IMR-90 (cell line): ENCODE measurements around the gene KMT2C. TPM values are rescaled to one million over a fixed set of nuclear protein-coding genes. Genes with fewer than 3 reads are reported as not detected.

Experiments used
- ATAC-seq: fragments of 200-7000 bp; cut with Tn5 transposase; 2 replicates; pipeline ENCODE4 v1.9.1; 2020; ENCODE audit warnings: low read depth, mild to moderate bottlenecking, moderate library complexity
- BruUV-seq: library from RNA; stranded (reverse); fragments of 400-500 nt; replicated peaks from 2 replicates; lab custom pipeline; 2021; lab: Mats Ljungman, UMichigan
- CTCF ChIA-PET: fragments of 300-600 bp; formaldehyde crosslinking; extraction: SDS; loops from one replicate; lab custom pipeline; 2021; ENCODE audit warnings: antibody characterized with exemption; lab: Yijun Ruan, JAX
- POLR2A ChIA-PET: fragments of 300-600 bp; sonication (Branson Sonifier 250); formaldehyde crosslinking; loops from one replicate; lab custom pipeline; 2022; ENCODE audit warnings: antibody characterized with exemption; ENCODE audit not compliant: unreplicated experiment; lab: Charles Lee
- DNase-seq: peaks from one replicate; pipeline ENCODE4 v3.0.0; 2013
- H2AFZ ChIP-seq: replicated peaks from 2 replicates; pipeline ENCODE3; 2013; ENCODE audit warnings: low read length, mild to moderate bottlenecking; ENCODE audit not compliant: poor library complexity
- H2AK5ac ChIP-seq: 2 replicates; pipeline ENCODE4 v1.6.1; 2013; ENCODE audit warnings: low read depth, low read length, inconsistent platforms
- H2AK9ac ChIP-seq: replicated peaks from 2 replicates; pipeline ENCODE3; 2013; ENCODE audit warnings: mild to moderate bottlenecking, low read depth, low read length, moderate library complexity; ENCODE audit not compliant: poor library complexity
- H2BK120ac ChIP-seq: 2 replicates; pipeline ENCODE4 v1.6.1; 2013; ENCODE audit warnings: low read depth, low read length, inconsistent platforms
- H2BK15ac ChIP-seq: 3 replicates; pipeline ENCODE4 v1.6.1; 2013; ENCODE audit warnings: low read depth, low read length, inconsistent platforms
- H2BK20ac ChIP-seq: 2 replicates; pipeline ENCODE4 v1.6.1; 2013; ENCODE audit warnings: low read depth, mild to moderate bottlenecking, inconsistent platforms, low read length, moderate library complexity
- H2BK5ac ChIP-seq: 2 replicates; pipeline ENCODE4 v1.6.1; 2013; ENCODE audit warnings: mild to moderate bottlenecking, low read depth, low read length, inconsistent platforms; ENCODE audit not compliant: poor library complexity, severe bottlenecking
- H3K14ac ChIP-seq: replicated peaks from 2 replicates; pipeline ENCODE4 v1.6.1; 2013; ENCODE audit warnings: low read depth, low read length, inconsistent platforms
- H3K18ac ChIP-seq: 2 replicates; pipeline ENCODE4 v1.6.1; 2013; ENCODE audit warnings: low read depth, low read length, control low read depth
- H3K23ac ChIP-seq: 2 replicates; pipeline ENCODE4 v1.6.1; 2013; ENCODE audit warnings: low read depth, low read length, inconsistent platforms
- H3K27ac ChIP-seq: 2 replicates; pipeline ENCODE4 v1.5.1; 2013; ENCODE audit warnings: mild to moderate bottlenecking, control low read depth, low read length; ENCODE audit not compliant: insufficient read depth
- H3K27me3 ChIP-seq: 2 replicates; pipeline ENCODE4 v1.6.1; 2013; ENCODE audit warnings: low read length; ENCODE audit not compliant: control insufficient read depth, insufficient read depth
- H3K36me3 ChIP-seq: 2 replicates; pipeline ENCODE4 v1.6.1; 2013; ENCODE audit warnings: low read length, mixed read lengths; ENCODE audit not compliant: control insufficient read depth, insufficient read depth
- H3K4ac ChIP-seq: 2 replicates; pipeline ENCODE4 v1.6.1; 2013; ENCODE audit warnings: low read depth, low read length, inconsistent platforms
- H3K4me1 ChIP-seq: 2 replicates; pipeline ENCODE4 v1.6.1; 2013; ENCODE audit warnings: low read length, mixed read lengths; ENCODE audit not compliant: control insufficient read depth, insufficient read depth
- H3K4me2 ChIP-seq: 2 replicates; pipeline ENCODE4 v1.6.1; 2013; ENCODE audit warnings: low read depth, mild to moderate bottlenecking, control low read depth, low read length, moderate library complexity
- H3K4me3 ChIP-seq: 2 replicates; pipeline ENCODE4 v1.5.1; 2013; ENCODE audit warnings: low read depth, mild to moderate bottlenecking, control low read depth, low read length, moderate library complexity; ENCODE audit not compliant: insufficient read depth
- H3K56ac ChIP-seq: 2 replicates; pipeline ENCODE4 v1.6.1; 2013; ENCODE audit warnings: low read length, inconsistent platforms; ENCODE audit not compliant: insufficient read depth; ENCODE audit errors: extremely low read depth
- H3K79me1 ChIP-seq, 2 experiments: 2 replicates each; pipeline ENCODE4 v1.6.1; 2013; ENCODE audit warnings: low read length in 2 of 2, inconsistent platforms in 1 of 2, low read depth in 1 of 2
- H3K9ac ChIP-seq: 2 replicates; pipeline ENCODE4 v1.6.1; 2013; ENCODE audit warnings: low read depth, low read length, control low read depth
- H3K9me1 ChIP-seq: 2 replicates; pipeline ENCODE4 v1.6.1; 2013; ENCODE audit warnings: low read length, inconsistent platforms; ENCODE audit not compliant: insufficient read depth
- H3K9me3 ChIP-seq: 2 replicates; pipeline ENCODE4 v1.6.1; 2013; ENCODE audit warnings: low read length; ENCODE audit not compliant: control insufficient read depth, insufficient read depth
- H4K20me1 ChIP-seq: 2 replicates; pipeline ENCODE4 v1.6.1; 2013; ENCODE audit warnings: low read length, inconsistent platforms; ENCODE audit not compliant: insufficient read depth
- H4K5ac ChIP-seq: 2 replicates; pipeline ENCODE4 v1.6.1; 2013; ENCODE audit warnings: mild to moderate bottlenecking, low read depth, low read length, control low read depth
- H4K8ac ChIP-seq, 2 experiments: 2 replicates each; pipeline ENCODE4 v1.6.1; 2013; ENCODE audit warnings: low read depth in 2 of 2, low read length in 2 of 2, control low read depth in 1 of 2, inconsistent platforms in 1 of 2
- H4K91ac ChIP-seq: 2 replicates; pipeline ENCODE4 v1.6.1; 2013; ENCODE audit warnings: low read depth, low read length, inconsistent platforms; ENCODE audit not compliant: insufficient read depth
- BHLHE40 ChIP-seq: fragments of 150-350 bp; IDR thresholded peaks from 2 replicates; pipeline ENCODE4 v1.6.1; 2016; ENCODE audit warnings: mild to moderate bottlenecking, low read depth, low read length
- CEBPB ChIP-seq: IDR thresholded peaks from 2 replicates; pipeline ENCODE4 v1.6.1; 2012; ENCODE audit warnings: low read depth, low read length, improper control_type of control experiment
- CHD1 ChIP-seq: IDR thresholded peaks from 2 replicates; pipeline ENCODE4 v1.6.1; 2012; ENCODE audit warnings: low read depth, low read length, improper control_type of control experiment
- FOS ChIP-seq: fragments of 150-350 bp; IDR thresholded peaks from 2 replicates; pipeline ENCODE4 v1.6.1; 2016; ENCODE audit warnings: low read depth, low read length
- MAFK ChIP-seq: IDR thresholded peaks from 2 replicates; pipeline ENCODE4 v1.6.1; 2012; ENCODE audit warnings: low read depth, low read length, improper control_type of control experiment
- MAZ ChIP-seq: IDR thresholded peaks from 2 replicates; pipeline ENCODE4 v1.6.1; 2012; ENCODE audit warnings: low read depth, mild to moderate bottlenecking, low read length, improper control_type of control experiment, moderate library complexity, borderline replicate concordance
- MXI1 ChIP-seq: IDR thresholded peaks from 2 replicates; pipeline ENCODE4 v1.6.1; 2012; ENCODE audit warnings: low read depth, mild to moderate bottlenecking, low read length, moderate library complexity, borderline replicate concordance
- NFE2L2 ChIP-seq: fragments of 150-350 bp; IDR thresholded peaks from 2 replicates; pipeline ENCODE4 v1.6.1; 2016; ENCODE audit warnings: low read depth, mild to moderate bottlenecking, low read length
- POLR2A ChIP-seq: IDR thresholded peaks from 2 replicates; pipeline ENCODE4 v1.6.1; 2012; ENCODE audit warnings: mild to moderate bottlenecking, low read depth, low read length
- RAD21 ChIP-seq: IDR thresholded peaks from 2 replicates; pipeline ENCODE4 v1.6.1; 2012; ENCODE audit warnings: low read length, improper control_type of control experiment
- RCOR1 ChIP-seq: IDR thresholded peaks from 2 replicates; pipeline ENCODE4 v1.6.1; 2012; ENCODE audit warnings: mild to moderate bottlenecking, low read length, improper control_type of control experiment; ENCODE audit not compliant: insufficient replicate concordance
- RFX5 ChIP-seq: IDR thresholded peaks from 2 replicates; pipeline ENCODE4 v1.8.0; 2012; ENCODE audit warnings: low read depth, mild to moderate bottlenecking, low read length, moderate library complexity
- SMC3 ChIP-seq: fragments of 150-350 bp; IDR thresholded peaks from 2 replicates; pipeline ENCODE4 v1.6.1; 2016; ENCODE audit warnings: low read depth, mild to moderate bottlenecking, antibody characterized with exemption, low read length, moderate library complexity
- WGBS, 2 experiments: methylation state at CpG; one replicate each; pipeline versions ENCODE4 v1.1.5 to v1.1.7; 2013; ENCODE audit warnings: missing lambda C conversion rate in 2 of 2; ENCODE audit not compliant: insufficient read length in 1 of 2; ENCODE audit errors: extremely low coverage in 2 of 2; 5-methylcytosine and 5-hydroxymethylcytosine counted together
- dilution Hi-C: fragments of 300-500 bp; cut with HindIII; formaldehyde crosslinking; loops from one replicate; pipeline ENCODE4 v1.14.3; 2018; ENCODE audit warnings: low sequenced_read_pairs; ENCODE audit not compliant: unreplicated experiment
- in situ Hi-C: fragments of 300-500 bp; cut with MboI; formaldehyde crosslinking; loops from 3 replicates; pipeline ENCODE4 v1.14.3; 2019; ENCODE audit warnings: low sequenced_read_pairs, inconsistent platforms, mixed read lengths
- intact Hi-C: fragments of 100-400 bp; cut with micrococcal nuclease; formaldehyde crosslinking; loops from 2 replicates; pipeline ENCODE4 v1.10.0; 2022
- polyA plus RNA-seq, 3 experiments: library from polyadenylated mRNA; depleted of rRNA; stranded (reverse); fragments of >200 nt; gene quantifications; 2 replicates each; pipeline ENCODE4 v1.2.3, GENCODE V29; 2012; ENCODE audit warnings: low replicate concordance in 1 of 3
- total RNA-seq: library from RNA; depleted of rRNA; stranded (reverse); fragments of >200 nt; gene quantifications from 2 replicates; pipeline ENCODE4 v1.2.3, GENCODE V29; 2012
- TF ChIP-seq, protein P1 (sequence below): fragments of 150-350 bp; IDR thresholded peaks from 2 replicates; pipeline ENCODE4 v1.6.1; 2017; ENCODE audit warnings: mild to moderate bottlenecking, antibody characterized with exemption, low read length, low read depth
- TF ChIP-seq, protein P2 (sequence below): conservative IDR thresholded peaks from 2 replicates; pipeline ENCODE4 v1.5.1; 2012; ENCODE audit warnings: mild to moderate bottlenecking, low read depth, low read length, improper control_type of control experiment
- TF ChIP-seq, protein P3 (sequence below): fragments of 150-350 bp; IDR thresholded peaks from 2 replicates; pipeline ENCODE4 v1.6.1; 2016; ENCODE audit warnings: low read depth, mild to moderate bottlenecking, low read length, moderate library complexity, borderline replicate concordance

KMT2C gene
- total and polyA plus RNA-seq, 2 of the 4 experiments (the other 2 are of a cell fraction), result 8.0 to 23.3 TPM

DNA sequence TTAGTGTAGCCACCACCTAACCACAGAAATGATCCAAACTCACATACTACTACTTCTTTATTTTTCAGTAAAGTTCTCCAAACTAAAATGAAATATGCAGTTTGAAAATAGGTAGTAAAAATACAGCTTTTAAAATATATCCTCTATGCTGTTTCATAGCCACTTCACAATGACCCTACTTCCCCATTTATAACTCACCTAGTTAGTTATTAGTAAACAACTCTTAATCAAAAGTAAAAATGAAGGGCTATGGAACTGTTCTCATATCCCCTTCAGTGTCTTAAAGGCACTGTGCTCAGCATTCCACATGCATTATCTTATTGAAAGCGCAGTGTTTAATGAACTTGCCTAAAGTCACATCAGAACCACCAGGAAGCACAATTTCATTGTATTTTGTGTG, 43.5 kb downstream of the KMT2C start:
- H2AFZ ChIP-seq, result no peak overlapping the region
- intact Hi-C loops (no loop called here), dilution Hi-C loops (no loop called here), in situ Hi-C loops (no loop called here)
- peaks cover 3% of the 10 kb centered on the region; the same call in 1 of the 2 replicates for H3K9me1 ChIP-seq
- no peak overlapping the region for H4K91ac ChIP-seq
- no peak overlapping the region for H3K9ac ChIP-seq
- no peak overlapping the region for H2AK9ac ChIP-seq
- H3K4me2 ChIP-seq, result no peak overlapping the region
- H2BK20ac ChIP-seq, result no peak overlapping the region
- no peak overlapping the region for H4K8ac ChIP-seq
- H3K23ac ChIP-seq, result no peak overlapping the region
- no peak overlapping the region for H3K14ac ChIP-seq
- peaks cover 60% of the 10 kb centered on the region for H4K20me1 ChIP-seq
- TF ChIP-seq BHLHE40 (no peak), RCOR1 (no peak), NFE2L2 (no peak), MAFK (no peak), CHD1 (no peak), POLR2A (no peak), MAZ (no peak), SMC3 (no peak), RAD21 (no peak), MXI1 (no peak), CEBPB (no peak), FOS (no peak), RFX5 (no peak)
- TF ChIP-seq, protein P1, sequence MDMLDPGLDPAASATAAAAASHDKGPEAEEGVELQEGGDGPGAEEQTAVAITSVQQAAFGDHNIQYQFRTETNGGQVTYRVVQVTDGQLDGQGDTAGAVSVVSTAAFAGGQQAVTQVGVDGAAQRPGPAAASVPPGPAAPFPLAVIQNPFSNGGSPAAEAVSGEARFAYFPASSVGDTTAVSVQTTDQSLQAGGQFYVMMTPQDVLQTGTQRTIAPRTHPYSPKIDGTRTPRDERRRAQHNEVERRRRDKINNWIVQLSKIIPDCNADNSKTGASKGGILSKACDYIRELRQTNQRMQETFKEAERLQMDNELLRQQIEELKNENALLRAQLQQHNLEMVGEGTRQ, result no peak
- TF ChIP-seq, protein P2, sequence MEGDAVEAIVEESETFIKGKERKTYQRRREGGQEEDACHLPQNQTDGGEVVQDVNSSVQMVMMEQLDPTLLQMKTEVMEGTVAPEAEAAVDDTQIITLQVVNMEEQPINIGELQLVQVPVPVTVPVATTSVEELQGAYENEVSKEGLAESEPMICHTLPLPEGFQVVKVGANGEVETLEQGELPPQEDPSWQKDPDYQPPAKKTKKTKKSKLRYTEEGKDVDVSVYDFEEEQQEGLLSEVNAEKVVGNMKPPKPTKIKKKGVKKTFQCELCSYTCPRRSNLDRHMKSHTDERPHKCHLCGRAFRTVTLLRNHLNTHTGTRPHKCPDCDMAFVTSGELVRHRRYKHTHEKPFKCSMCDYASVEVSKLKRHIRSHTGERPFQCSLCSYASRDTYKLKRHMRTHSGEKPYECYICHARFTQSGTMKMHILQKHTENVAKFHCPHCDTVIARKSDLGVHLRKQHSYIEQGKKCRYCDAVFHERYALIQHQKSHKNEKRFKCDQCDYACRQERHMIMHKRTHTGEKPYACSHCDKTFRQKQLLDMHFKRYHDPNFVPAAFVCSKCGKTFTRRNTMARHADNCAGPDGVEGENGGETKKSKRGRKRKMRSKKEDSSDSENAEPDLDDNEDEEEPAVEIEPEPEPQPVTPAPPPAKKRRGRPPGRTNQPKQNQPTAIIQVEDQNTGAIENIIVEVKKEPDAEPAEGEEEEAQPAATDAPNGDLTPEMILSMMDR, result no peak
- TF ChIP-seq, protein P3, sequence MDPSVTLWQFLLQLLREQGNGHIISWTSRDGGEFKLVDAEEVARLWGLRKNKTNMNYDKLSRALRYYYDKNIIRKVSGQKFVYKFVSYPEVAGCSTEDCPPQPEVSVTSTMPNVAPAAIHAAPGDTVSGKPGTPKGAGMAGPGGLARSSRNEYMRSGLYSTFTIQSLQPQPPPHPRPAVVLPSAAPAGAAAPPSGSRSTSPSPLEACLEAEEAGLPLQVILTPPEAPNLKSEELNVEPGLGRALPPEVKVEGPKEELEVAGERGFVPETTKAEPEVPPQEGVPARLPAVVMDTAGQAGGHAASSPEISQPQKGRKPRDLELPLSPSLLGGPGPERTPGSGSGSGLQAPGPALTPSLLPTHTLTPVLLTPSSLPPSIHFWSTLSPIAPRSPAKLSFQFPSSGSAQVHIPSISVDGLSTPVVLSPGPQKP, result no peak
- BruUV-seq, result no TSS peak
- CTCF ChIA-PET, result no interaction called here
- H2BK15ac ChIP-seq, result no peak overlapping the region
- H3K4ac ChIP-seq, result no peak overlapping the region
- H2BK5ac ChIP-seq, result no peak overlapping the region
- no peak overlapping the region for H2BK120ac ChIP-seq
- ATAC-seq, result no peak
- POLR2A ChIA-PET, result no interaction called here
- peaks cover 2% of the 10 kb centered on the region; the same call in 1 of the 2 replicates for H3K9me3 ChIP-seq
- H2AK5ac ChIP-seq, result no peak overlapping the region
- no peak overlapping the region for H3K4me3 ChIP-seq
- no peak overlapping the region for H3K56ac ChIP-seq
- no peak overlapping the region for H4K5ac ChIP-seq
- no peaks in the 10 kb centered on the region for H3K36me3 ChIP-seq
- no peak overlapping the region for H3K18ac ChIP-seq
- no peaks in the 10 kb centered on the region for H3K27me3 ChIP-seq
- no peaks in the 10 kb centered on the region for H3K4me1 ChIP-seq
- no peak for DNase-seq
- H3K79me1 ChIP-seq, result peaks cover 6 to 39% of the 10 kb centered on the region in 2 experiments
- no peak overlapping the region for H3K27ac ChIP-seq
- WGBS, 2 experiments, result no CpG with 5 or more reads among the region's 1 CpG
